ELF-1 (cell line): Measurements from ENCODE around the gene ZDHHC6.
"Not testable (repeated sequence)": the region's sequence is repeated elsewhere in the genome, so short reads cannot be mapped to it uniquely, and the experiment has no call there.

Source experiments
- DNase-seq: peaks from one replicate; pipeline ENCODE4 v3.0.0-alpha.2; 2016; ENCODE audit warnings: low read depth, low spot score

Gene ZDHHC6

GRCh38 chr10:112446055-112446854, 459 bp downstream of the ZDHHC6 start:
- DNase-seq, result no peak

- no peak for DNase-seq
Measured at GRCh38 chr10:112442063-112442462, 4.7 kb downstream of the ZDHHC6 start.

DNA sequence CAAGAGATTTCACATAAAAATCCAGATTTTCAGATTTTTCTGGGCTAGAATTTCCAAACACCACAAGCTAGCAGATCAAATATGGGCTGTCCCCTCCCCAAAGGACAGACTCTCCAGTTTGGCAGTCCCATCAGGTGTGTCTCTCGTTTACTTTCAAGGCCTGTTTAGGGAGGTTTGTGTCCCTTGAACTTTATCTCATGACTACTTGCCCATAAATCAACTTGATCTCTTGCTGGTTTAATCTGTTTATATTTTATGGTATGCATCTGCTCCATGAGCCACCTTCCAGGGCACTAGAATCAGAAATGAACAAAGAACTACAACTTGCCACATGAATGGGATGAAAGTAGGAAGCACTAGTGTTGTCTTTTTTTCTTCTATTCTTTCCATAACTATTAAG, 5.2 kb downstream of the ZDHHC6 start:
- DNase-seq, result no peak

- DNase-seq, result no peak
Measured at GRCh38 chr10:112438356-112438755, 8.4 kb downstream of the ZDHHC6 start.

DNA sequence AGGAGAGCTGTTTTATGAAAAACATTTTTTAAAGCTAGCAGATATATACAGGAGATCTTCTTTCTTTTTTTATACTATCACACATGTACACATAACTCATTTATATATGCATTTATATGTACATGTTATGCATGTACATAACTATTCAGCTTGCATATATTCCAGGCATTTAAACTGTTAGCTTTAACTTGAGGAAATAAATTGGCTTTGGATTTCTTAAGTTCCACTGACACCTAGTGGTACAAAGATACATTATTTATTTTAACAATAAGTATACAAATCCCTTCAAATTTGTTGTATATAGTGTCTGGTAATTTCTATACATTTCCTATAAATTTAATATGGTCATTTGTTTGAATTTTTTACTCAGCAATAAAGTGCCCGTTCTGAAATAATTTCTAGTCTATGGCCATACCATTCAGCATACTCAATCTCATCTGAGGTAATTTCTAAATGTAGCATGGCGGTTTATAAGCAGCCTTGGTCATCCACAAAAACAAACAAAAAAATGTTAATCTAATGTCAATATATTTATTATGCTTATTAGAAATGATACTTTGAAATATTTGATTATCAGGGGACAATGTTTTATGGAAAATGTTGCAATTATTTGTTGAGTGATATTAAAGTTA, 11.6 kb downstream of the ZDHHC6 start:
- no peak for DNase-seq

- DNase-seq, result no peak
Measured at GRCh38 chr10:112433136-112433535, 13.6 kb downstream of the ZDHHC6 start.

DNA sequence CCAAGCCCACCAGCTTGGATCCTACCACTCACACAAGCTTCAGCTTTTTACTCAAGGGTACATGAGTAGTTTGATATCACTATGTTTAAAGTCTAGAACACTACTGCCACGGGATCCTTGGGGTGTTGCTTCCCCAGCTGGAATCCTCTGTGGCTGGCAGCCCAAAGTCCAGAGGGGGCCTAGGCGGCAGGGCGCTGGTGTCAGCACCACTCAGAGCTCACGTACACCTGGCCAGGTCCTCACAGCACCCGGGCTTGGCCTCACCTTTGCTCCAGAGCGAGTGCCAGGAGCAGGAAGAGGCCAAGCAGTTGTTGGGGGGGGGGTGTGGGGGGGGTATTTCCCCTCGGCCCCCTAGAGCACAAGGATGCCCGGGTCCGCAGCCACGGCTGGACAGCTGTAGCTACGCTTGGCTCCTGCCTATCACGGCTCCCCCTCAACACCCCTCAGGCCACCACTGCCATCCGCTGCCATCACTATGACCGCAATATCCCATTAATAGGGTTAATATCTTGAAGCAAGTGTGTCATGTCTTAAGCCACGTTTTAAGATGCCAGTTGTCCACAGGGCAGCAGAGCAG, 17.0 kb downstream of the ZDHHC6 start:
- no peak for DNase-seq

GRCh38 chr10:112429147-112429546, 17.6 kb downstream of the ZDHHC6 start:
- no peak for DNase-seq

GRCh38 chr10:112426111-112426510, 20.6 kb downstream of the ZDHHC6 start:
- no peak for DNase-seq

DNA sequence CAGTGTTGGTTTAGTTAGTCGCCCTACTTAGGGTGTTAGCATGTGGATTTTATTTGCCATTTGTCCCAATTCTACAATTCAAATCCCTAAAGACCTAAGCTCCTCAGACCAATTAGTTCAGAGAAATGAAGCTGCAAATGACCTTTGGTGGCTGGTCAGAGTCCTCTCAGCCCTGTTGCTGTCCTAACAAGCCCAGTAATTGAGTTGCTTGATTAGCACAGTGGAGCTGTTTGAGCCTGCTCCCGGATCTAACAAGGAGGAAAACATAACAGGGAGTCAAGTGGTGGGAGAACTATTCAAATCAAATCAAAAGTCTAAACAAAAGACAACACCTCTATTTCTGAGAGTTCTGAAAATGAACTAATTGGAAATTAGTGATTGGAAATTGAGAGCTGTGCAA, 22.1 kb downstream of the ZDHHC6 start:
- DNase-seq, result no peak

DNA sequence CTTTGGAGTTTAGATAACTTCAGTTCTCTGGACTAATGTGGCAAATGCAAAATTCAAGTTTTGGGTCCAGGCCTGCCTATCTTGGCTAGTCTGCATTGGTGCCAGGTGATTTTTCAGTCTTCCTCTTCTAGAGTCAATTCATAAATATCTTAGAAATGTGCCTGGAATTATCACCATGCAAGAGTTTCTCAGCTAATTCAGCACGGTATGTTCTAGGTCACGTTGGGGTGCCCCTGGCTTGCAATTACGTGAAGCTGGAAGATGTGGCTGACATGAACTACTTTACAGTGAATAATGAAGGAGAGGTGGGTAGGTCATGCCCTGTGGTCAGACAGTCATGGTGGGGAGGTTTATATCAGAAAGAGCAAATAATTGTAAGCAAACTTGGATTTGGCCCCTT, 25.0 kb downstream of the ZDHHC6 start:
- DNase-seq, result no peak

- no peak for DNase-seq
Measured at GRCh38 chr10:112412696-112413095, 34.0 kb downstream of the ZDHHC6 start.

- DNase-seq, result no peak
Measured at GRCh38 chr10:112409755-112410154, 37.0 kb downstream of the ZDHHC6 start.

DNA sequence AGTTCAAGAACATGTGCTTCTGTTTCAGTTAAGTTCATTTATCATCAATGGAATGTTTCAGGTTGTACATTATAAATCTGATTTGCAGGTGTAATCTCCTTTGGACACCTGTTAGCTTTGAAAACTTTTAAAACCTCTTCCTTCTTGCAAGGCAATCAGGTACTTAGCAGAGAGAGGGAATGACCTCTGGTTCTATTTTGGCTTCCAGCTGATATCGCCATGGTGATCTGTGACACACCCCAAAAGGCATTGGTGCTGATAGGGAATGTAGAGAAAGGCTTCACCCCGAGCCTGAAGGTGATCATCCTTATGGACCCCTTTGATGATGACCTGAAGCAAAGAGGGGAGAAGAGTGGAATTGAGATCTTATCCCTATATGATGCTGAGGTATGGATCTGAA, 37.4 kb downstream of the ZDHHC6 start:
- no peak for DNase-seq

GRCh38 chr10:112407696-112408095, 39.0 kb downstream of the ZDHHC6 start:
- DNase-seq, result no peak

DNA sequence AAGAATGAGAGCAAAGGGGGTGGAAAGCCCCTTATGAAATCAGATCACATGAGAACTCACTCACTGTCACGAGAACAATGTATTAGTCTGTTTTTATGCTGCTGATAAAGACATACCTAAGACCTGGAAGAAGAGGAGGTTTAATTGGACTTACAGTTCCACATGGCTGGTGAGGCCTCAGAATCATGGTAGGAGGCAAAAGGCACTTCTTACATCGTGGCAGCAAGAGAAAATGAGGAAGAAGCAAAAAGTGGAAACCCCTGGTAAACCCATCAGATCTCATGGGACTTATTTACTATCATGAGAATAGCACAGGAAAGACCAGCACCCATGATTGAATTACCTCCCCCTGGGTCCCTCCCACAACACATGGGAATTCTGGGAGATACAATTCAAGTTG, 39.9 kb downstream of the ZDHHC6 start:
- DNase-seq, result not testable (repeated sequence)

GRCh38 chr10:112404617-112405016, 42.1 kb downstream of the ZDHHC6 start:
- DNase-seq, result no peak

GRCh38 chr10:112402917-112403316, 43.8 kb downstream of the ZDHHC6 start:
- no peak for DNase-seq

GRCh38 chr10:112397592-112397991, 49.1 kb downstream of the ZDHHC6 start:
- DNase-seq, result no peak

DNA sequence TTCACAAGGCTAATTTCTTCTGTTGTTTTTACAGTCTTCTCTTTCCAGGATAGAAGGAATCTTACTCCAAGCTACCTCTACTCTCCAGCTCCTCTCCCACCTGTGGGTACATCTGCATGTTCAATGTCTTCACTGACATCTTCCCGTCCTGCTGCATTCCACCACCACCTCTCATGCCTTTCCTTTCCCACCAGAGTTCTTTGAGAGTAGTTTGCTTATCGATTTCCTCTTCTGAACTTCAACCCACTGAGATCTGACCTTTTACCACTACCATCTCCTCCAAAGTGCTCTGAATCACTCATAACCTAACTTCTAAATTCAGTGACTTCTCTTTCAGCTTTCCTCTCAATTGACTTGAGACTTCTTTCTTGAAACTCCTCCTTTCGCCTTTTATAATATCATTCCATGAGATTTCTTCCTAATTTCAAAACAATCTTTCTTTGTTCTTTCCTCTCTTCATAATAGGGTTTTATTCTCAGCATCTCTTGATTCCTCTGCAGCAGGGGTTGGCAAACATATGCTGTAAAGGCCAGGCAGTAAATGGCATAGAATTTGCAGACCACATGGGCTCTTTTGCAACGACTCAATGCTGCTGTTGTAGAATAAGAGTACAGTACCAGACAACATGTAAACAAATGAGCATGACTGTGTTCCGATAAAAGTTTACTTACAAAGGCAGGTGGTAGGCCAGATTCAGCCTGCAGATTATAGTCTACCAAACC, 50.7 kb downstream of the ZDHHC6 start:
- no peak for DNase-seq

GRCh38 chr10:112394475-112394875, 52.2 kb downstream of the ZDHHC6 start:
- no peak for DNase-seq

DNA sequence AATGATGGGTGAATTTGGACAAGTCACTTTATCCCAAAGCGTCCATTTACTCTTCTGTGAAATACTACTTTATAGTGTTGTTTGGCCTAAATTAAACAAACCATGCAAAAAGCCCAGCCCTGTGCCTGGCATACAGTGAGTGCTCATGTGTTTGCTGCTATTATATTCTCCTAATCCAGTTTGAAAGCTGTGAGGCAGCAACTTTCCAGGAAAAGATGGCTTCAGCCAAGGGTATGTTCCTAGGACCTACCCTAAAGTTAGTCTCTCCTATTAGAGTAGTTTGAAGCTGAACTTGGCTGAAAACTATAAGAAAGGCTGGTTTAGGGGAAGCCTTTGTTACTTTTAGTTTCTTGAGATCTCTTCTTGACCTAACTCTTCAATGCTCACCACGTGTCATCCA, 52.9 kb downstream of the ZDHHC6 start:
- DNase-seq, result no peak
